CD4-positive, alpha-beta T cell (primary cell): ENCODE data around the gene STPG2. TPM values are rescaled to one million over a fixed set of nuclear protein-coding genes. Genes with fewer than 3 reads are reported as not detected.

Source experiments
- ATAC-seq: fragments of 200-7000 bp; cut with Tn5 transposase; one replicate; pipeline ENCODE4 v1.10.0; 2022; ENCODE audit warnings: mild to moderate bottlenecking; ENCODE audit not compliant: poor library complexity
- CTCF ChIA-PET: fragments of 350-600 bp; sonication (Branson Sonifier 250); formaldehyde crosslinking; loops from one replicate; lab custom pipeline; 2021; ENCODE audit warnings: antibody characterized with exemption, inconsistent platforms; lab: Charles Lee
- POLR2A ChIA-PET: fragments of 350-600 bp; sonication (Branson Sonifier 250); formaldehyde crosslinking; loops from one replicate; lab custom pipeline; 2021; ENCODE audit warnings: antibody characterized with exemption, inconsistent platforms; lab: Charles Lee
- DNase-seq, 14 experiments: peaks; one replicate each; pipeline ENCODE4 v3.0.0-alpha.2; 2013 to 2020; ENCODE audit warnings: mixed read lengths in 2 of 14
- H3K27ac ChIP-seq, 2 donors: one replicate each; pipeline versions ENCODE4 v1.5.1 to v1.7.0; 2013; ENCODE audit warnings: low read length in 2 of 2, low read depth in 1 of 2, mild to moderate bottlenecking in 1 of 2
- H3K27me3 ChIP-seq, 2 experiments: 1 replicate in 1 of 2; 2 replicates in 1 of 2; pipeline versions ENCODE4 v1.6.1 to v1.7.0; 2013; ENCODE audit warnings: low read length in 2 of 2, control low read depth in 1 of 2, mild to moderate bottlenecking in 1 of 2, moderate library complexity in 1 of 2; ENCODE audit not compliant: insufficient read depth in 2 of 2, control insufficient read depth in 1 of 2
- H3K36me3 ChIP-seq: one replicate; pipeline ENCODE4 v1.6.1; 2013; ENCODE audit warnings: low read length, control low read depth; ENCODE audit not compliant: insufficient read depth
- H3K4me1 ChIP-seq: one replicate; pipeline ENCODE4 v1.6.1; 2013; ENCODE audit warnings: low read length, control low read depth; ENCODE audit not compliant: insufficient read depth
- H3K4me3 ChIP-seq: one replicate; pipeline ENCODE4 v1.5.1; 2013; ENCODE audit warnings: mild to moderate bottlenecking, low read length, moderate library complexity
- H3K9me3 ChIP-seq, 2 experiments: 1 replicate in 1 of 2; 2 replicates in 1 of 2; pipeline versions ENCODE4 v1.6.1 to v1.7.0; 2013; ENCODE audit warnings: low read length in 2 of 2, mild to moderate bottlenecking in 2 of 2, control low read depth in 1 of 2, moderate library complexity in 1 of 2; ENCODE audit not compliant: control insufficient read depth in 1 of 2, insufficient read depth in 1 of 2
- H3K27ac Mint-ChIP-seq: one replicate; pipeline ENCODE4 v1.8.0; 2020; ENCODE audit warnings: mixed read lengths
- H3K27me3 Mint-ChIP-seq: one replicate; pipeline ENCODE4 v1.8.0; 2021; ENCODE audit warnings: mixed read lengths
- H3K36me3 Mint-ChIP-seq: one replicate; pipeline ENCODE4 v1.8.0; 2021; ENCODE audit warnings: low read depth, mixed read lengths
- H3K4me1 Mint-ChIP-seq: one replicate; pipeline ENCODE4 v1.8.0; 2021; ENCODE audit warnings: low read depth, mixed read lengths
- H3K4me3 Mint-ChIP-seq: one replicate; pipeline ENCODE4 v1.8.0; 2020; ENCODE audit warnings: mild to moderate bottlenecking, mixed read lengths
- H3K9me3 Mint-ChIP-seq: one replicate; pipeline ENCODE4 v1.8.0; 2020; ENCODE audit warnings: mixed read lengths
- intact Hi-C, 2 experiments: fragments of 100-400 bp; cut with DNase I in 1 of 2; cut with micrococcal nuclease in 1 of 2; formaldehyde crosslinking; loops; one replicate each; pipeline versions ENCODE4 v1.15.1 to v1.9.0; 2023 to 2025; cut with DNase I, micrococcal nuclease
- total RNA-seq, 174 experiments: library from RNA in 2 of 174; stranded (reverse) in 2 of 174; gene quantifications; one replicate each; pipeline ENCODE4 v1.2.3 and lab custom pipeline; 2021 to 2026
- TF ChIP-seq, protein P1 (sequence below): fragments of 200-600 bp; IDR thresholded peaks from one replicate; pipeline ENCODE4 v1.8.0; 2022; ENCODE audit warnings: antibody characterized with exemption, mild to moderate bottlenecking

STPG2 gene
- total RNA-seq, 2 experiments from 2014 or later, result 0.22 to 0.28 TPM

DNA sequence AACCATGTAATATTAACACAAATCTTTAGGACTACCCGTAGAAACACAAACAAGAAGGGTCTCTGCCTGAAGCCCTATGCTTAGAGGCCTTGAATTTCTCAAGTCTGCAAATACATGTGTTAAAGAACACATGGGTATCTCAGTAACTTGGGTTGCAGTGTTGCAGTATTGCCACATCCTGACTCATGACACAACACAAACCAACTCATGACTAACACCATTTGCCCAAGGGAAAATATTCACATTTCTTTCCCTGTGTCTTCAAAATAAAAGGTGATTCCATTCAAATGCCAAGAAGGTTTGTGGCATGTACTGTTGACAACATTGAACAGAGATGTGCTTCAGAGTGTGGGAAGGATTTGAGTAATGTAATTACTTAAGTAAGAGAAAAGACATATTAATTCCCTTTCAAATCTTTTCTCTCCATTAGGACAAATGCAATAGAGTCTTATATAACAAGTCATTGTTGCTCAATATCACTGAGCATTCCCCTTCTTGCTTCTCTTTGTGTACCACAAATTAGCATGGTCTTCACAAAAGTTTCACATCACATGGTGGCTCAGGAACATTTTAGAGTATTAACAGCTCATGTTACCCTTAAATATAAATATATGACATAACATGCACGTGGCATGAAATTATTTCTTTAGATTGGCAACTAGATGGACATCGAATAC, 487.1 kb downstream of the STPG2 start:
- H3K4me3 Mint-ChIP-seq, result no peak overlapping the region
- H3K27me3 ChIP-seq, result no peaks in the 10 kb centered on the region
- H3K36me3 Mint-ChIP-seq, result no peaks in the 10 kb centered on the region

DNA sequence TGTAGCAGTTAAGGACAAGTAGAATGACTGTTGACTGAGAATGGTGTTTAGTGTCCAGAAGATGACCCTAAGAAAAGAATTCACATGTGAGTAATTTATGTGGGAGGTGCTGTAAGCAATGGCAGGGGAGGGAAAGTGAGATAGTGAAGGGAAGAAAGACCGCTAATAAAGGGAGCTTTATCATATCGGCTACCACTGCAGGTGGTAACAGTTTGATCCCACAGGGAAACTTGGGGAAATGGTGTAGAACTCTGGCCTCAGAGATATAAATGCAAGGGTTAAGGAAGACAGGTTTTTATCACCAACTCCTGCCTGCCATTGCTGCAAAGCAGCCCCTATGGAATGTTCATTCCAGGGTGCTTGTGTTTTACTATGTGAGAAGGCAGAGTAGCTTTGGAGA, 489.6 kb downstream of the STPG2 start:
- H3K27ac Mint-ChIP-seq, result no peak overlapping the region
- no peaks in the 10 kb centered on the region for H3K9me3 ChIP-seq
- intact Hi-C loops, result no loop called here
- H3K27ac ChIP-seq, result no peak overlapping the region
- no peak for DNase-seq
- no peak overlapping the region for H3K4me3 ChIP-seq
- H3K27me3 ChIP-seq, result no peaks in the 10 kb centered on the region
- no peaks in the 10 kb centered on the region for H3K36me3 Mint-ChIP-seq
- H3K4me3 Mint-ChIP-seq, result no peak overlapping the region
- no peaks in the 10 kb centered on the region for H3K4me1 Mint-ChIP-seq
- peaks cover 8% of the 10 kb centered on the region for H3K9me3 Mint-ChIP-seq
- H3K27me3 Mint-ChIP-seq, result no peaks in the 10 kb centered on the region
- no peak for ATAC-seq
- POLR2A ChIA-PET, result no interaction called here
- CTCF ChIA-PET, result no interaction called here
- H3K36me3 ChIP-seq, result no peaks in the 10 kb centered on the region
- no peaks in the 10 kb centered on the region for H3K4me1 ChIP-seq
- TF ChIP-seq, protein P1, sequence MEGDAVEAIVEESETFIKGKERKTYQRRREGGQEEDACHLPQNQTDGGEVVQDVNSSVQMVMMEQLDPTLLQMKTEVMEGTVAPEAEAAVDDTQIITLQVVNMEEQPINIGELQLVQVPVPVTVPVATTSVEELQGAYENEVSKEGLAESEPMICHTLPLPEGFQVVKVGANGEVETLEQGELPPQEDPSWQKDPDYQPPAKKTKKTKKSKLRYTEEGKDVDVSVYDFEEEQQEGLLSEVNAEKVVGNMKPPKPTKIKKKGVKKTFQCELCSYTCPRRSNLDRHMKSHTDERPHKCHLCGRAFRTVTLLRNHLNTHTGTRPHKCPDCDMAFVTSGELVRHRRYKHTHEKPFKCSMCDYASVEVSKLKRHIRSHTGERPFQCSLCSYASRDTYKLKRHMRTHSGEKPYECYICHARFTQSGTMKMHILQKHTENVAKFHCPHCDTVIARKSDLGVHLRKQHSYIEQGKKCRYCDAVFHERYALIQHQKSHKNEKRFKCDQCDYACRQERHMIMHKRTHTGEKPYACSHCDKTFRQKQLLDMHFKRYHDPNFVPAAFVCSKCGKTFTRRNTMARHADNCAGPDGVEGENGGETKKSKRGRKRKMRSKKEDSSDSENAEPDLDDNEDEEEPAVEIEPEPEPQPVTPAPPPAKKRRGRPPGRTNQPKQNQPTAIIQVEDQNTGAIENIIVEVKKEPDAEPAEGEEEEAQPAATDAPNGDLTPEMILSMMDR, result no peak

More for the DNA sequence above, 487.1 kb downstream of the STPG2 start:
- no peaks in the 10 kb centered on the region for H3K4me1 Mint-ChIP-seq
- peaks cover 0 to 5% of the 10 kb centered on the region in 2 experiments for H3K9me3 ChIP-seq
- H3K27me3 Mint-ChIP-seq, result no peaks in the 10 kb centered on the region
- no peaks in the 10 kb centered on the region for H3K4me1 ChIP-seq
- H3K36me3 ChIP-seq, result no peaks in the 10 kb centered on the region
- ChIA-PET POLR2A (no interaction called here), CTCF (no interaction called here)
- peaks cover 9% of the 10 kb centered on the region for H3K9me3 Mint-ChIP-seq
- ATAC-seq (no peak), DNase-seq (no peak)
- no peak overlapping the region for H3K27ac ChIP-seq
- H3K4me3 ChIP-seq, result no peak overlapping the region
- intact Hi-C loops, result no loop called here
- H3K27ac Mint-ChIP-seq, result no peak overlapping the region
- TF ChIP-seq, protein P1, result no peak

DNA sequence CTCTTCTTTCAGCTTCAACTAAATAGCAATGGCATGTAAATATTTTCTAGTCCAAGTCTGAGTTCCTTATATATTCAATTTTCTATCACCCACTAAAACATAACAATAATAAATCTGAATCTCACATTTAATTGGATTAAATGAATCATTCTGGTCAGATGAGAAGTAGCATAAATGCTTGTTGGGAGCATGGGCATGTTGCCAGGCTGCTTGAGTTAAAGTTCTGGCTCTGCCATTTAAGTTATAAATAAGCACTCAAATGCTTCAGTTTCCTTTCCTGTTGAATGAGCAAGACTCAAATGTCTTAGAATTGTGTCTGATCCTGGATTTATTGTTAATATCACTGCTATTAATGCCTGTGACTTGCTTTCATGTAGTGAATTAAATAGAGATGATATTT, 496.3 kb downstream of the STPG2 start:
- no peaks in the 10 kb centered on the region for H3K27me3 Mint-ChIP-seq
- H3K9me3 Mint-ChIP-seq, result peaks cover 8% of the 10 kb centered on the region
- H3K4me3 Mint-ChIP-seq, result no peak overlapping the region
- Histone ChIP-seq H3K9me3 (no peaks in the 10 kb centered on the region), H3K4me3 (no peak overlapping the region), H3K36me3 (no peaks in the 10 kb centered on the region), H3K27me3 (no peaks in the 10 kb centered on the region), H3K27ac (no peak overlapping the region), H3K4me1 (no peaks in the 10 kb centered on the region)
- no peaks in the 10 kb centered on the region for H3K4me1 Mint-ChIP-seq
- TF ChIP-seq, protein P1, result no peak
- ATAC-seq, result no peak
- CTCF ChIA-PET, result no interaction called here
- no peak for DNase-seq
- H3K36me3 Mint-ChIP-seq, result no peaks in the 10 kb centered on the region
- POLR2A ChIA-PET, result no interaction called here
- intact Hi-C loops, result no loop called here
- H3K27ac Mint-ChIP-seq, result no peak overlapping the region
